Esophagus squamous epithelium (tissue), 5 donors: ENCODE results near the gene SMYD4. TPM values are rescaled to one million over a fixed set of nuclear protein-coding genes. Genes with fewer than 3 reads are reported as not detected.

Experiments used
- DNase-seq: peaks from one replicate; lab custom pipeline; 2025; lab: John Stamatoyannopoulos, UW
- H3K27ac ChIP-seq, 4 donors: fragments of 200-600 bp; sonication (generic); one replicate each; pipeline ENCODE4 v1.5.1; 2016 to 2019; ENCODE audit warnings: mild to moderate bottlenecking in 1 of 4
- H3K27me3 ChIP-seq, 4 donors: fragments of 200-600 bp; sonication (generic); 1 replicate in 3 of 4; 2 replicates in 1 of 4; pipeline versions ENCODE4 v1.5.1 to v1.6.0; 2017 to 2021; ENCODE audit warnings: antibody characterized with exemption in 1 of 4
- H3K36me3 ChIP-seq, 3 donors: fragments of 200-600 bp; sonication (generic); one replicate each; pipeline ENCODE4 v1.5.1; 2016 to 2019
- H3K4me1 ChIP-seq, 3 donors: fragments of 200-600 bp; sonication (generic); one replicate each; pipeline ENCODE4 v1.5.1; 2017 to 2019
- H3K4me3 ChIP-seq, 4 donors: fragments of 200-600 bp; sonication (generic); 1 replicate in 3 of 4; 2 replicates in 1 of 4; pipeline ENCODE4 v1.5.1; 2016 to 2019; ENCODE audit warnings: mild to moderate bottlenecking in 2 of 4, moderate library complexity in 1 of 4
- H3K9me3 ChIP-seq, 3 donors: fragments of 200-600 bp; sonication (generic); one replicate each; pipeline ENCODE4 v1.5.1; 2016 to 2019
- POLR2A ChIP-seq, 4 donors: fragments of 450-650 bp; IDR thresholded peaks; one replicate each; pipeline ENCODE4 v1.6.1; 2017; ENCODE audit warnings: antibody characterized with exemption in 4 of 4, mild to moderate bottlenecking in 4 of 4, moderate library complexity in 3 of 4
- WGBS, 2 donors: methylation state at CpG; one replicate each; pipeline ENCODE4 v1.1.5; 2018; 5-methylcytosine and 5-hydroxymethylcytosine counted together
- intact Hi-C: fragments of 100-400 bp; cut with DNase I; formaldehyde crosslinking; loops from one replicate; pipeline ENCODE4 v1.15.0; 2022
- total RNA-seq, 4 donors: library from RNA; depleted of rRNA; stranded (reverse); fragments of >200 nt; gene quantifications; one replicate each; pipeline ENCODE4 v1.1.0, GENCODE V29; 2016
- TF ChIP-seq, protein P1 (sequence below), 6 experiments: fragments of 450-650 bp in 4 of 6; fragments of 200-600 bp in 2 of 6; sonication (generic) in 2 of 6; IDR thresholded peaks; one replicate each; pipeline ENCODE4 v1.5.1; 2016 to 2019; ENCODE audit warnings: antibody characterized with exemption in 6 of 6, mild to moderate bottlenecking in 4 of 6, moderate library complexity in 4 of 6
- donor health status: DM: yes; HTN: yes; CAD: no.

Gene SMYD4
- total RNA-seq, 4 donors from 2014 or later: 5.0 to 9.0 (median 6.5) TPM

DNA sequence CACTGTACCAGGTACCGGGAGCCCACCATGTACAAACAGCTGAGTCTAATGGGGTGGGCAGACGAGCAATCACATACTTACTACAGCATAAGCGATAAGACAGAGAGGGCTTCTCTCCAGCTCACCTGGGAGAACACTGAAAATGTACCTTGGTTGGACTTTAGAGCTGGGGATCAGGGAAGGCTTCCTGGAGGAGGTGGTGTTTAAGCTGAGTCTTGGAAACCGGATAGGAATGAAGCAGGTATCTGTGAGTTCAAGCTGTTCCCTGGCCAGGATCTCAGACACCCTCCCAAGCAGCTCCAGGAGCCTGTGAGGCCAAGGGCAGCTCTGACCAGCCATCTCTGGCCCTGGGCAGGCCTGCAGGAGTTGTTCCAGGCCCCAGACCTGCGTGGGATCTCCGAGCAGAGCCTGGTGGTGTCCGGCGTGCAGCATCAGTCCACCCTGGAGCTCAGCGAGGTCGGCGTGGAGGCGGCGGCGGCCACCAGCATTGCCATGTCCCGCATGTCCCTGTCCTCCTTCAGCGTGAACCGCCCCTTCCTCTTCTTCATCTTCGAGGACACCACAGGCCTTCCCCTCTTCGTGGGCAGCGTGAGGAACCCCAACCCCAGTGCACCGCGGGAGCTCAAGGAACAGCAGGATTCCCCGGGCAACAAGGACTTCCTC lies 75.8 kb downstream of the SMYD4 start:
- peak overlapping the region in 3 of 4 donors; percentile 18 to 85 (median 62) for H3K27ac ChIP-seq
- peaks cover 17 to 66% (median 41%) of the 10 kb centered on the region in 3 donors for H3K4me1 ChIP-seq
- H3K27me3 ChIP-seq: no peaks in the 10 kb centered on the region
- TF ChIP-seq POLR2A (IDR thresholded peaks at IDR 0.05): no peak
- TF ChIP-seq, protein P1, sequence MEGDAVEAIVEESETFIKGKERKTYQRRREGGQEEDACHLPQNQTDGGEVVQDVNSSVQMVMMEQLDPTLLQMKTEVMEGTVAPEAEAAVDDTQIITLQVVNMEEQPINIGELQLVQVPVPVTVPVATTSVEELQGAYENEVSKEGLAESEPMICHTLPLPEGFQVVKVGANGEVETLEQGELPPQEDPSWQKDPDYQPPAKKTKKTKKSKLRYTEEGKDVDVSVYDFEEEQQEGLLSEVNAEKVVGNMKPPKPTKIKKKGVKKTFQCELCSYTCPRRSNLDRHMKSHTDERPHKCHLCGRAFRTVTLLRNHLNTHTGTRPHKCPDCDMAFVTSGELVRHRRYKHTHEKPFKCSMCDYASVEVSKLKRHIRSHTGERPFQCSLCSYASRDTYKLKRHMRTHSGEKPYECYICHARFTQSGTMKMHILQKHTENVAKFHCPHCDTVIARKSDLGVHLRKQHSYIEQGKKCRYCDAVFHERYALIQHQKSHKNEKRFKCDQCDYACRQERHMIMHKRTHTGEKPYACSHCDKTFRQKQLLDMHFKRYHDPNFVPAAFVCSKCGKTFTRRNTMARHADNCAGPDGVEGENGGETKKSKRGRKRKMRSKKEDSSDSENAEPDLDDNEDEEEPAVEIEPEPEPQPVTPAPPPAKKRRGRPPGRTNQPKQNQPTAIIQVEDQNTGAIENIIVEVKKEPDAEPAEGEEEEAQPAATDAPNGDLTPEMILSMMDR (IDR thresholded peaks at IDR 0.05): no peak
- no peaks in the 10 kb centered on the region for H3K36me3 ChIP-seq
- 75 to 92% methylated on average over 11 to 12 of the region's 23 CpGs for WGBS, 2 donors
- H3K9me3 ChIP-seq: no peaks in the 10 kb centered on the region
- intact Hi-C loops: no loop called here
- no peak overlapping the region for H3K4me3 ChIP-seq
- DNase-seq: no peak

GRCh38 chr17:1752425-1753262 lies 77.1 kb downstream of the SMYD4 start:
- peak in 1 of 4 donors; percentile 4 for TF ChIP-seq POLR2A (IDR thresholded peaks at IDR 0.05)
- TF ChIP-seq, protein P1 (IDR thresholded peaks at IDR 0.05): no peak
- no peak for DNase-seq
- H3K27ac ChIP-seq: peak overlapping the region; percentile 62 to 87 (median 80)
- WGBS, 2 donors: 14 to 39% methylated on average over 8 to 12 of the region's 18 CpGs
- H3K4me1 ChIP-seq: peaks cover 17 to 77% (median 41%) of the 10 kb centered on the region in 3 donors
- no peaks in the 10 kb centered on the region for H3K9me3 ChIP-seq
- H3K4me3 ChIP-seq: peak overlapping the region in 3 of 4 donors; percentile 2 to 57 (median 29)
- intact Hi-C loops: no loop called here
- H3K36me3 ChIP-seq: no peaks in the 10 kb centered on the region
- H3K27me3 ChIP-seq: no peaks in the 10 kb centered on the region

GRCh38 chr17:1750628-1751027 lies 79.1 kb downstream of the SMYD4 start:
- Histone ChIP-seq H3K27ac (peak overlapping the region; percentile 35 to 85 (median 69)), H3K36me3 (no peaks in the 10 kb centered on the region), H3K4me3 (no peak overlapping the region), H3K27me3 (no peaks in the 10 kb centered on the region), H3K9me3 (no peaks in the 10 kb centered on the region), H3K4me1 (peaks cover 26 to 93% (median 51%) of the 10 kb centered on the region in 3 donors)
- 44 to 60% methylated on average over 8 of the region's 9 CpGs for WGBS, 2 donors
- no peak for TF ChIP-seq POLR2A (IDR thresholded peaks at IDR 0.05)
- TF ChIP-seq, protein P1 (IDR thresholded peaks at IDR 0.05): no peak
- intact Hi-C loops: no loop called here
- DNase-seq: no peak

DNA sequence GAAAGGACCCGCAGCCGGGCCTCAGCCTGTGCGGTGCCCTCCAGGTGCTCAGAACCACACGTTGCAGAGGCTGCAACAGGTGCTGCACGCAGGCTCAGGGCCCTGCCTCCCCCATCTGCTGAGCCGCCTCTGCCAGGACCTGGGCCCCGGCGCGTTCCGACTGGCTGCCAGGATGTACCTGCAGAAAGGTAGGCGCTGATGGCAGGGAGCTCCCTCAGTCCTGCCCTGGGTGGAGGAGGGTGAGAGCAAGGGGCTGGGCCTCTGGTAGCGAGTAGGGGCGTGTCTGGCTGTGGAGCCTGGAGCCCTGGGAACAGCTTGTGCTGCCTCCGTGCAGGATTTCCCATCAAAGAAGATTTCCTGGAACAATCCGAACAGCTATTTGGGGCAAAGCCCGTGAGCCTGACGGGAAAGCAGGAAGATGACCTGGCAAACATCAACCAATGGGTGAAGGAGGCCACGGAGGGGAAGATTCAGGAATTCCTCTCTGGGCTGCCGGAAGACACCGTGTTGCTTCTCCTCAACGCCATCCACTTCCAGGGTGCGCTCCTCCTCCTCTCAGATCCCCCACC lies 82.6 kb downstream of the SMYD4 start:
- no peaks in the 10 kb centered on the region for H3K36me3 ChIP-seq
- H3K4me3 ChIP-seq: peak overlapping the region in 3 of 4 donors; percentile 3 to 17 (median 6)
- no peak for DNase-seq
- H3K27ac ChIP-seq: peak overlapping the region; percentile 71 to 87 (median 80)
- intact Hi-C loops: no loop called here
- no peaks in the 10 kb centered on the region for H3K27me3 ChIP-seq
- peak in 1 of 4 donors; percentile 10 for TF ChIP-seq POLR2A (IDR thresholded peaks at IDR 0.05)
- TF ChIP-seq, protein P1 (IDR thresholded peaks at IDR 0.05): peak in 1 of 6 experiments; percentile 33
- H3K4me1 ChIP-seq: peaks cover 11 to 73% (median 25%) of the 10 kb centered on the region in 3 donors
- no peaks in the 10 kb centered on the region for H3K9me3 ChIP-seq
- WGBS, 2 donors: 47 to 59% methylated on average over 6 to 11 of the region's 22 CpGs
